Kidney (tissue), 14 donors: ENCODE results near the gene MAB21L2. TPM values are rescaled to one million over a fixed set of nuclear protein-coding genes. Genes with fewer than 3 reads are reported as not detected.

Experiments used
- DNase-seq, 5 donors: peaks; one replicate each; pipeline ENCODE4 v3.0.0-alpha.2; 2013 to 2020
- FAIRE-seq: peaks from 2 replicates; lab custom pipeline; 2012; peaks lifted over from hg19 to GRCh38; lab: Jason Lieb, UNC
- H3K27ac ChIP-seq, 2 donors: one replicate each; pipeline ENCODE4 v1.7.0; 2013; ENCODE audit warnings: low read depth in 2 of 2, low read length in 2 of 2, inconsistent platforms in 1 of 2
- H3K27me3 ChIP-seq: one replicate; pipeline ENCODE4 v1.7.1; 2013; ENCODE audit warnings: low read length, inconsistent platforms; ENCODE audit not compliant: control insufficient read depth, insufficient read depth
- H3K36me3 ChIP-seq, 3 donors: one replicate each; pipeline versions ENCODE4 v1.7.0 to v1.7.1; 2013; ENCODE audit warnings: low read length in 3 of 3, control low read depth in 1 of 3, inconsistent platforms in 1 of 3; ENCODE audit not compliant: insufficient read depth in 3 of 3, control insufficient read depth in 2 of 3
- H3K4me1 ChIP-seq, 3 donors: one replicate each; pipeline versions ENCODE4 v1.7.0 to v1.7.1; 2013; ENCODE audit warnings: low read length in 3 of 3, inconsistent platforms in 1 of 3, low read depth in 1 of 3; ENCODE audit not compliant: control insufficient read depth in 2 of 3, insufficient read depth in 2 of 3
- H3K4me3 ChIP-seq, 3 donors: one replicate each; pipeline versions ENCODE4 v1.7.0 to v1.8.1; 2013; ENCODE audit warnings: low read length in 3 of 3, control low read depth in 1 of 3, inconsistent platforms in 1 of 3
- H3K9ac ChIP-seq, 3 donors: one replicate each; pipeline versions ENCODE4 v1.7.0 to v1.7.1; 2013; ENCODE audit warnings: low read length in 3 of 3, control low read depth in 1 of 3, inconsistent platforms in 1 of 3
- H3K9me3 ChIP-seq, 3 donors: one replicate each; pipeline versions ENCODE4 v1.7.0 to v1.7.1; 2013; ENCODE audit warnings: low read length in 3 of 3, control low read depth in 1 of 3, inconsistent platforms in 1 of 3; ENCODE audit not compliant: control insufficient read depth in 2 of 3, insufficient read depth in 1 of 3
- intact Hi-C: fragments of 100-400 bp; cut with DNase I; formaldehyde crosslinking; loops from one replicate; pipeline ENCODE4 v1.11.1; 2022
- polyA plus RNA-seq: library from polyadenylated mRNA; stranded (reverse); fragments of 350-450 nt; fragmentation: Illumina TruSeq; extraction: RNeasy Lipid Tissue Mini Kit (QIAGEN cat#74804); gene quantifications from one replicate; pipeline ENCODE4 v1.2.3, GENCODE V29; 2014; ENCODE audit warnings: low read depth, low replicate concordance; ENCODE audit not compliant: insufficient read depth
- total RNA-seq: library from RNA; stranded (reverse); fragmentation: NEBNext Ultra II Directional; extraction: Animal tissue kit (Norgen Biotek cat#: 25700); gene quantifications from one replicate; pipeline ENCODE4 v1.2.1, GENCODE V29; 2021
- TF ChIP-seq, protein P1 (sequence below): IDR thresholded peaks from 3 replicates; pipeline ENCODE4 v1.5.1; 2012; ENCODE audit warnings: mild to moderate bottlenecking, moderate library complexity, borderline replicate concordance; ENCODE audit not compliant: insufficient read depth; ENCODE audit errors: extremely low read depth
- donor health status: control.
- donor health status: control.
- donor health status: control.
- donor health status: control.
- donor health status: control.
- donor health status: DM: yes; HTN: yes; CAD: no.
- donor health status: Normal renal cell carcinoma (clear cell type).

Gene MAB21L2
- total and polyA plus RNA-seq, 2 donors from 2014 or later, result 0.09 TPM; not detected in 1

DNA sequence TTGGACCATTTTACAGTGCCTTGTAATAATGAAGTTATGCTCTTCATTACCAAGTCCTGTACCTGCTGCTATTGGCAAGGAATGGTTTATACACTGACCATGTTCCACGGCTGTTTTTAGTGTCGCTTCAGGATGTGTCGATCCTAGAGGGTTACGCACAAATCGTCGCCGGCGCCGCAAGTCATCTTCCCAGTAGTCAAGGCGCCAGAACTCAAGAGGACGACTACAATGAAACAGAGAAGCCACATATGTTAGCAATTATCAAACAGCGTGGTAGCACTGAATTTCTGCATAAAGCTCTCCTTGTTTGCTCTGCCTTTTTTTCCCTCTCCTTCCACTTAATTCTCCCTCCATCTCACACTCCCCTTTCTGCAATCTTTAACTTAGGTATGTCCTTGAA is 17.0 kb downstream of the MAB21L2 start:
- Histone ChIP-seq H3K4me1 (no peaks in the 10 kb centered on the region), H3K9ac (no peak overlapping the region), H3K4me3 (no peak overlapping the region), H3K27ac (no peak overlapping the region), H3K27me3 (no peaks in the 10 kb centered on the region), H3K36me3 (no peaks in the 10 kb centered on the region), H3K9me3 (no peaks in the 10 kb centered on the region)
- DNase-seq, result no peak
- FAIRE-seq, result no peak
- TF ChIP-seq, protein P1, sequence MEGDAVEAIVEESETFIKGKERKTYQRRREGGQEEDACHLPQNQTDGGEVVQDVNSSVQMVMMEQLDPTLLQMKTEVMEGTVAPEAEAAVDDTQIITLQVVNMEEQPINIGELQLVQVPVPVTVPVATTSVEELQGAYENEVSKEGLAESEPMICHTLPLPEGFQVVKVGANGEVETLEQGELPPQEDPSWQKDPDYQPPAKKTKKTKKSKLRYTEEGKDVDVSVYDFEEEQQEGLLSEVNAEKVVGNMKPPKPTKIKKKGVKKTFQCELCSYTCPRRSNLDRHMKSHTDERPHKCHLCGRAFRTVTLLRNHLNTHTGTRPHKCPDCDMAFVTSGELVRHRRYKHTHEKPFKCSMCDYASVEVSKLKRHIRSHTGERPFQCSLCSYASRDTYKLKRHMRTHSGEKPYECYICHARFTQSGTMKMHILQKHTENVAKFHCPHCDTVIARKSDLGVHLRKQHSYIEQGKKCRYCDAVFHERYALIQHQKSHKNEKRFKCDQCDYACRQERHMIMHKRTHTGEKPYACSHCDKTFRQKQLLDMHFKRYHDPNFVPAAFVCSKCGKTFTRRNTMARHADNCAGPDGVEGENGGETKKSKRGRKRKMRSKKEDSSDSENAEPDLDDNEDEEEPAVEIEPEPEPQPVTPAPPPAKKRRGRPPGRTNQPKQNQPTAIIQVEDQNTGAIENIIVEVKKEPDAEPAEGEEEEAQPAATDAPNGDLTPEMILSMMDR, result no peak
- intact Hi-C loops, result no loop called here

DNA sequence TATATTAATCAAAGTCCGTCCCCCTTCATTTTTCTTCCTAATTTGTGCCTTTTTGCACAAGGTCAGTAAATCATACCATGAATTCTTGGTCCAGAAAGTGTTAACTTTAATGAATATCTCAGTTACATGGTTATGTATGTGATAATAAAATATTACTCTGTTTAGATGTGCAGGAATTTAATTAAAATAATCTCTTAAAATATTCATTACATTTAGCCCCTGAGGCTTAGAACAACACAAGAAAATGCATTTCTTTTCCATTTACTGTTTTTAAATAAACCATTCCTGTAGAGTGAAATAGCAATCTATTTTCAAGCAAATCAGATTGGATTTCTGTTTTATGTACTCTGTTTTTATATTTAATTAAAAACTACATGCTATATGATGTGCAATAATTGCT is 17.6 kb downstream of the MAB21L2 start:
- Histone ChIP-seq H3K27me3 (no peaks in the 10 kb centered on the region), H3K4me1 (no peaks in the 10 kb centered on the region), H3K27ac (no peak overlapping the region), H3K4me3 (no peak overlapping the region), H3K9me3 (no peaks in the 10 kb centered on the region), H3K36me3 (no peaks in the 10 kb centered on the region), H3K9ac (no peak overlapping the region)
- intact Hi-C loops, result no loop called here
- TF ChIP-seq, protein P1, result no peak
- no peak for DNase-seq
- no peak for FAIRE-seq

DNA sequence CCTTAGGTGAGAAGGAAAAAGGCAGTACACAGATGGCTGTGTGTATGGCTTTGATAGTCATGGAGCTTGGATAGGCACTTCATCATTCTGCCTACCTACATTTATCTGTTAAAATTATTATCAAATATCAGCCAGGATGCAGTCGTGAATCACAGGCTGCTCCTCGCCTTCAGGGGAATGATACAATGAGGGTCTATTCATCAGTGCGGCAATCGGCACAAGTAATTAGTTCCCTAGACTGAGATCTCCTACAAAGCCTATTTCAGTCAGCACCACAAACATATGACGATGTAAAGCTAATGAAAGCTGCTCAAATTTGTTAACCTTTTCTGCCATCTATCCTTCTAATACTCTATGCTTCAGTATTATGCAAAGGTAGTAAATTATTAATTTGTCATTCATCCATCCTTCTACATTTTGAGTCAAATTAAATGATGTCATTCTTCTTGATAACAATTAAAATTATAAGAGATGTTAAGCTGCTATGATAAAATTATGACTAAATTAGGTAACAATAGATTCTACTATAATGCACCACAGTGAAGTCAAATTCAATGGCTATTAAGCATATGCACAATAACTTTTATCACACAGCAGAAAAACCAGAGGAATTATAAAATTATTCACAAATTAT is 19.0 kb downstream of the MAB21L2 start:
- TF ChIP-seq, protein P1, result no peak
- H3K9me3 ChIP-seq, result no peaks in the 10 kb centered on the region
- no peaks in the 10 kb centered on the region for H3K4me1 ChIP-seq
- H3K4me3 ChIP-seq, result no peak overlapping the region
- DNase-seq, result no peak
- no peak overlapping the region for H3K27ac ChIP-seq
- no peak for FAIRE-seq
- no peak overlapping the region for H3K9ac ChIP-seq
- no peaks in the 10 kb centered on the region for H3K27me3 ChIP-seq
- intact Hi-C loops, result no loop called here
- no peaks in the 10 kb centered on the region for H3K36me3 ChIP-seq

DNA sequence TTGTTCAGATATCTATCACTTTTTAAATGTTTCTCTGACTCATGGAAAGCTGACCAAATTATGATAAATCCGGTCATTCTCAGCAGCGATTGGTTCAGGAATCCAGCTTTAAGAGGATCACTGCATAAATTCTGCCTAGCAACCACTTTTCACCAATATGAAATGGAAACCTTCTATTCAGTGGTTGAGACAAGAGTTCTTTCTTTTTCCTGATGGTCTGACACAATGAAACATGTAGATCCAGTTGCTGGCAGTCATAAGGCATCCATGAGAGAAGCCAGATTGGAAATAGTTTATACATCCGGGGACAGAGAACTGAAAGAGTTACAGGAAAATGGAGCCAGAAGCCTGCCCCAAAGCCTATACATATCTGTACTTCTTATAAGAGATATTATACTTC is 27.2 kb downstream of the MAB21L2 start:
- Histone ChIP-seq H3K27me3 (no peaks in the 10 kb centered on the region), H3K9me3 (no peaks in the 10 kb centered on the region), H3K4me1 (no peaks in the 10 kb centered on the region), H3K4me3 (no peak overlapping the region), H3K9ac (no peak overlapping the region), H3K27ac (no peak overlapping the region), H3K36me3 (no peaks in the 10 kb centered on the region)
- FAIRE-seq, result no peak
- DNase-seq, result no peak
- intact Hi-C loops, result no loop called here
- TF ChIP-seq, protein P1, result no peak
